ENCODE data around the gene S1PR4. TPM values are rescaled to one million over a fixed set of nuclear protein-coding genes. Genes with fewer than 3 reads are reported as not detected.

S1PR4 gene
- total and polyA plus RNA-seq, 2 of the 13 experiments (the other 11 are each of a cell fraction or from before 2014, with no cell fraction given) = 0.07 to 0.09 TPM

DNA sequence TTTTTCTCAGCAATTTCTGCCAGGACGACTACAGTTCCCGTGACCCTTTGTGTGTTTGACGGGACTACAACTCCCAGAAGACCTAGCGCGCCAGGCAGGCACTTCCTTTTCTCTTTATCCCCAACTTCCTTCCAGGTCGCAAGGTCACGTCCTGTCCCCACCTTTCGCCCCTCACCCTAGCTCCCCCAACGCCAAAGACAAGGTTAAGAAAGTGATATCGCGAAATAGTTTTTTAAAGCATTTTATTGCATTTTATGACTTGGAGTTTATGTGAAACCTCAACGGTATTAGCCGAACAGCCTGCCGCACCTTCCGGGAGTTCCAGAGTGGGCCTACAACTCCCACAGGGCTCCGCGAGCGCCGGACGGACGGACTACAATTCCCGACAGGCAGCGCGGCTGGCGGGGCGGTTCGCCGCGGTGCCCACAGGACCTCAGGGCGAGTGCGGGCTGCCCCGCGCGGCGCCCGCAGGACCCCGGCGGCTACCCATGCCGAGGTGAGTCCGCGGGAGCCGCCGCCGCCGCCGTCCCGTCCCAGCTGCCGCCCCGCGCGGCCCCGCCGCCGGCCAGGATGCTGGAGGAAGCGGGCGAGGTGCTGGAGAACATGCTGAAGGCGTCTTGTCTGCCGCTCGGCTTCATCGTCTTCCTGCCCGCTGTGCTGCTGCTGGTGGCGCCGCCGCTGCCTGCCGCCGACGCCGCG, 7.0 kb downstream of the S1PR4 start, which contains the start of gene NCLN (continued):
- TF ChIP-seq, protein P1, sequence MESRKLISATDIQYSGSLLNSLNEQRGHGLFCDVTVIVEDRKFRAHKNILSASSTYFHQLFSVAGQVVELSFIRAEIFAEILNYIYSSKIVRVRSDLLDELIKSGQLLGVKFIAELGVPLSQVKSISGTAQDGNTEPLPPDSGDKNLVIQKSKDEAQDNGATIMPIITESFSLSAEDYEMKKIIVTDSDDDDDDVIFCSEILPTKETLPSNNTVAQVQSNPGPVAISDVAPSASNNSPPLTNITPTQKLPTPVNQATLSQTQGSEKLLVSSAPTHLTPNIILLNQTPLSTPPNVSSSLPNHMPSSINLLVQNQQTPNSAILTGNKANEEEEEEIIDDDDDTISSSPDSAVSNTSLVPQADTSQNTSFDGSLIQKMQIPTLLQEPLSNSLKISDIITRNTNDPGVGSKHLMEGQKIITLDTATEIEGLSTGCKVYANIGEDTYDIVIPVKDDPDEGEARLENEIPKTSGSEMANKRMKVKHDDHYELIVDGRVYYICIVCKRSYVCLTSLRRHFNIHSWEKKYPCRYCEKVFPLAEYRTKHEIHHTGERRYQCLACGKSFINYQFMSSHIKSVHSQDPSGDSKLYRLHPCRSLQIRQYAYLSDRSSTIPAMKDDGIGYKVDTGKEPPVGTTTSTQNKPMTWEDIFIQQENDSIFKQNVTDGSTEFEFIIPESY (CRISPR knock-in tag; IDR thresholded peaks at IDR 0.05) = no peak
- TF ChIP-seq NFKBIZ (CRISPR knock-in tag; IDR thresholded peaks at IDR 0.05) = peak; percentile 37; the same call in 1 of the 2 replicates
- TF ChIP-seq ETV6 (CRISPR knock-in tag; conservative IDR thresholded peaks at IDR 0.05) = no peak
- TF ChIP-seq, protein P2, sequence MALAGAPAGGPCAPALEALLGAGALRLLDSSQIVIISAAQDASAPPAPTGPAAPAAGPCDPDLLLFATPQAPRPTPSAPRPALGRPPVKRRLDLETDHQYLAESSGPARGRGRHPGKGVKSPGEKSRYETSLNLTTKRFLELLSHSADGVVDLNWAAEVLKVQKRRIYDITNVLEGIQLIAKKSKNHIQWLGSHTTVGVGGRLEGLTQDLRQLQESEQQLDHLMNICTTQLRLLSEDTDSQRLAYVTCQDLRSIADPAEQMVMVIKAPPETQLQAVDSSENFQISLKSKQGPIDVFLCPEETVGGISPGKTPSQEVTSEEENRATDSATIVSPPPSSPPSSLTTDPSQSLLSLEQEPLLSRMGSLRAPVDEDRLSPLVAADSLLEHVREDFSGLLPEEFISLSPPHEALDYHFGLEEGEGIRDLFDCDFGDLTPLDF (CRISPR knock-in tag; IDR thresholded peaks at IDR 0.05) = no peak
- no peak for TF ChIP-seq SATB2 (CRISPR knock-in tag; IDR thresholded peaks at IDR 0.05)
- peak; percentile 46; the same call in 1 of the 2 replicates for TF ChIP-seq SALL2 (CRISPR knock-in tag; IDR thresholded peaks at IDR 0.05)
- TF ChIP-seq ZNF460 (CRISPR knock-in tag; IDR thresholded peaks at IDR 0.05; ENCODE audit: borderline replicate concordance) = no peak; the same call in 1 of the 2 replicates
- TF ChIP-seq, protein P3, sequence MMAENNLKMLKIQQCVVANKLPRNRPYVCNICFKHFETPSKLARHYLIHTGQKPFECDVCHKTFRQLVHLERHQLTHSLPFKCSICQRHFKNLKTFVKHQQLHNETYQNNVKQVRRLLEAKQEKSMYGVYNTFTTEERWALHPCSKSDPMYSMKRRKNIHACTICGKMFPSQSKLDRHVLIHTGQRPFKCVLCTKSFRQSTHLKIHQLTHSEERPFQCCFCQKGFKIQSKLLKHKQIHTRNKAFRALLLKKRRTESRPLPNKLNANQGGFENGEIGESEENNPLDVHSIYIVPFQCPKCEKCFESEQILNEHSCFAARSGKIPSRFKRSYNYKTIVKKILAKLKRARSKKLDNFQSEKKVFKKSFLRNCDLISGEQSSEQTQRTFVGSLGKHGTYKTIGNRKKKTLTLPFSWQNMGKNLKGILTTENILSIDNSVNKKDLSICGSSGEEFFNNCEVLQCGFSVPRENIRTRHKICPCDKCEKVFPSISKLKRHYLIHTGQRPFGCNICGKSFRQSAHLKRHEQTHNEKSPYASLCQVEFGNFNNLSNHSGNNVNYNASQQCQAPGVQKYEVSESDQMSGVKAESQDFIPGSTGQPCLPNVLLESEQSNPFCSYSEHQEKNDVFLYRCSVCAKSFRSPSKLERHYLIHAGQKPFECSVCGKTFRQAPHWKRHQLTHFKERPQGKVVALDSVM (CRISPR knock-in tag; IDR thresholded peaks at IDR 0.05) = no peak
- TF ChIP-seq, protein P4, sequence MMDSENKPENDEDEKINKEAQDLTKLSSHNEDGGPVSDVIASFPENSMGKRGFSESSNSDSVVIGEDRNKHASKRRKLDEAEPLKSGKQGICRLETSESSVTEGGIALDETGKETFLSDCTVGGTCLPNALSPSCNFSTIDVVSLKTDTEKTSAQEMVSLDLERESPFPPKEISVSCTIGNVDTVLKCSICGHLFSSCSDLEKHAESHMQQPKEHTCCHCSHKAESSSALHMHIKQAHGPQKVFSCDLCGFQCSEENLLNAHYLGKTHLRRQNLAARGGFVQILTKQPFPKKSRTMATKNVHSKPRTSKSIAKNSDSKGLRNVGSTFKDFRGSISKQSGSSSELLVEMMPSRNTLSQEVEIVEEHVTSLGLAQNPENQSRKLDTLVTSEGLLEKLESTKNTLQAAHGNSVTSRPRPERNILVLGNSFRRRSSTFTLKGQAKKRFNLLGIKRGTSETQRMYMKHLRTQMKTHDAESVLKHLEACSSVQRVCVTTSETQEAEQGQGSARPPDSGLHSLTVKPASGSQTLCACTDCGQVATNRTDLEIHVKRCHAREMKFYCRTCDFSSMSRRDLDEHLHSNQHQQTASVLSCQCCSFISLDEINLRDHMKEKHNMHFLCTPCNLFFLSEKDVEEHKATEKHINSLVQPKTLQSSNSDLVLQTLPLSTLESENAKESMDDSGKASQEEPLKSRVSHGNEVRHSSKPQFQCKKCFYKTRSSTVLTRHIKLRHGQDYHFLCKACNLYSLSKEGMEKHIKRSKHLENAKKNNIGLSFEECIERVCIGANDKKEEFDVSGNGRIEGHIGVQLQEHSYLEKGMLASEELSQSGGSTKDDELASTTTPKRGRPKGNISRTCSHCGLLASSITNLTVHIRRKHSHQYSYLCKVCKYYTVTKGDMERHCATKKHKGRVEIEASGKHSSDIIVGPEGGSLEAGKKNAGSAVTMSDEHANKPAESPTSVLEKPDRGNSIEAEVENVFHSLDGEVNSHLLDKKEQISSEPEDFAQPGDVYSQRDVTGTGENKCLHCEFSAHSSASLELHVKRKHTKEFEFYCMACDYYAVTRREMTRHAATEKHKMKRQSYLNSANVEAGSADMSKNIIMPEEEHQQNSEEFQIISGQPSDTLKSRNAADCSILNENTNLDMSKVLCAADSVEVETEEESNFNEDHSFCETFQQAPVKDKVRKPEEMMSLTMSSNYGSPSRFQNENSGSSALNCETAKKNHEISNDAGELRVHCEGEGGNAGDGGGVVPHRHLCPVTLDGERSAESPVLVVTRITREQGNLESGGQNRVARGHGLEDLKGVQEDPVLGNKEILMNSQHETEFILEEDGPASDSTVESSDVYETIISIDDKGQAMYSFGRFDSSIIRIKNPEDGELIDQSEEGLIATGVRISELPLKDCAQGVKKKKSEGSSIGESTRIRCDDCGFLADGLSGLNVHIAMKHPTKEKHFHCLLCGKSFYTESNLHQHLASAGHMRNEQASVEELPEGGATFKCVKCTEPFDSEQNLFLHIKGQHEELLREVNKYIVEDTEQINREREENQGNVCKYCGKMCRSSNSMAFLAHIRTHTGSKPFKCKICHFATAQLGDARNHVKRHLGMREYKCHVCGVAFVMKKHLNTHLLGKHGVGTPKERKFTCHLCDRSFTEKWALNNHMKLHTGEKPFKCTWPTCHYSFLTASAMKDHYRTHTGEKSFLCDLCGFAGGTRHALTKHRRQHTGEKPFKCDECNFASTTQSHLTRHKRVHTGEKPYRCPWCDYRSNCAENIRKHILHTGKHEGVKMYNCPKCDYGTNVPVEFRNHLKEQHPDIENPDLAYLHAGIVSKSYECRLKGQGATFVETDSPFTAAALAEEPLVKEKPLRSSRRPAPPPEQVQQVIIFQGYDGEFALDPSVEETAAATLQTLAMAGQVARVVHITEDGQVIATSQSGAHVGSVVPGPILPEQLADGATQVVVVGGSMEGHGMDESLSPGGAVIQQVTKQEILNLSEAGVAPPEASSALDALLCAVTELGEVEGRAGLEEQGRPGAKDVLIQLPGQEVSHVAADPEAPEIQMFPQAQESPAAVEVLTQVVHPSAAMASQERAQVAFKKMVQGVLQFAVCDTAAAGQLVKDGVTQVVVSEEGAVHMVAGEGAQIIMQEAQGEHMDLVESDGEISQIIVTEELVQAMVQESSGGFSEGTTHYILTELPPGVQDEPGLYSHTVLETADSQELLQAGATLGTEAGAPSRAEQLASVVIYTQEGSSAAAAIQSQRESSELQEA (CRISPR knock-in tag; IDR thresholded peaks at IDR 0.05; ENCODE audit: not compliant biosample characterization) = no peak
- TF ChIP-seq KDM2A (CRISPR knock-in tag; IDR thresholded peaks at IDR 0.05; ENCODE audit: borderline replicate concordance, low read depth) = 0 out of 2 replicates have a peak, but pooled peaks have one; percentile 25
- TF ChIP-seq ZNF761 (CRISPR knock-in tag; conservative IDR thresholded peaks at IDR 0.05) = no peak
- TF ChIP-seq YEATS4 (CRISPR knock-in tag; IDR thresholded peaks at IDR 0.05; ENCODE audit: borderline replicate concordance) = peak; percentile 23; the same call in 1 of the 2 replicates

All from HepG2 (cell line).